Hindlimb muscle (tissue), 1 donor: ENCODE results near the gene PLXND1. TPM values are rescaled to one million over a fixed set of nuclear protein-coding genes. Genes with fewer than 3 reads are reported as not detected.
"Not testable (repeated sequence)": the region's sequence is repeated elsewhere in the genome, so short reads cannot be mapped to it uniquely, and the experiment has no call there.

ENCODE experiments used
- DNase-seq: peaks from one replicate; pipeline ENCODE4 v3.0.0-alpha.2; 2013
- polyA plus RNA-seq: library from polyadenylated mRNA; unstranded; fragments of 120-200 nt; gene quantifications from one replicate; pipeline ENCODE4 v1.2.1, GENCODE V29; 2013; ENCODE audit not compliant: insufficient read length

PLXND1 gene
- polyA plus RNA-seq, 1 donor: 154 TPM

DNA sequence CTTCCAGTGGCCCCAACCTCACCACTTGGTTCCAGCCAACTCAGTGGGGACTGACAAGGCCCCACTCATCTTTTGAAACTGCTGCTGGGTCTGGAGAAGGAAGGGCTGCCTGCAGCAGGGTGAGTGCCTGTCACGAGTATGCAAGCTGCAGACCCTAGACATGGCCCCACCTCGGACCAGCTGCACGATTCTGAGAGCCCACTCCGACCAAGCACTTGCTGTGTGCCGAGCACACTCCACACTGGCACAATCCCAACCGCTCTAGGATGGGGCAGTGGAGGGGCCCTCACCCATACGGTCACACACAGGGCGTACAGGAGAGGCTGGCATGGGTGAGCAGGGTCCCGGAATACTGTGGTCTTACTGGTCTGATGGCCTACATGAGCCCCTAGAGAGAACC, 8.0 kb upstream of the PLXND1 start:
- no peak for DNase-seq

DNA sequence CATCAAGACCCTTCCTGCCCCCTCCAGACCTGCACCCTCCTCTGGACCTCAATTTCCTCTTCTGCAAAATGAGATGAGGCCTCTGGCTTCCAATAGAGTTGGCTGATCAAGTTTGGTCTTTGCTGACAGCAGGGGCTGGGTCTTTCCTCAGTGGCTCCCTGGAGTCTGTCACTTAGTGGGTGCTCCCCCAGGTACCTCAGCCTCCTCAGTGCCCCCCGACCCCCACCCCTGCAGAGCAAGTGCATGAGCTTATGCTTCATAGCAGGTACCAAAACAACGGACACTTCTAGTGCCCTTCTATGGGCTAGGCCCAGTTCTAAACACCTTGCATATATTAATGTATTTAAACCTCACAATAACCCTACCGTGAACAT, 6.9 kb upstream of the PLXND1 start:
- no peak for DNase-seq

- DNase-seq: no peak
These were observed 6.3 kb upstream of the PLXND1 start for GRCh38 chr3:129612534-129613366.

DNA sequence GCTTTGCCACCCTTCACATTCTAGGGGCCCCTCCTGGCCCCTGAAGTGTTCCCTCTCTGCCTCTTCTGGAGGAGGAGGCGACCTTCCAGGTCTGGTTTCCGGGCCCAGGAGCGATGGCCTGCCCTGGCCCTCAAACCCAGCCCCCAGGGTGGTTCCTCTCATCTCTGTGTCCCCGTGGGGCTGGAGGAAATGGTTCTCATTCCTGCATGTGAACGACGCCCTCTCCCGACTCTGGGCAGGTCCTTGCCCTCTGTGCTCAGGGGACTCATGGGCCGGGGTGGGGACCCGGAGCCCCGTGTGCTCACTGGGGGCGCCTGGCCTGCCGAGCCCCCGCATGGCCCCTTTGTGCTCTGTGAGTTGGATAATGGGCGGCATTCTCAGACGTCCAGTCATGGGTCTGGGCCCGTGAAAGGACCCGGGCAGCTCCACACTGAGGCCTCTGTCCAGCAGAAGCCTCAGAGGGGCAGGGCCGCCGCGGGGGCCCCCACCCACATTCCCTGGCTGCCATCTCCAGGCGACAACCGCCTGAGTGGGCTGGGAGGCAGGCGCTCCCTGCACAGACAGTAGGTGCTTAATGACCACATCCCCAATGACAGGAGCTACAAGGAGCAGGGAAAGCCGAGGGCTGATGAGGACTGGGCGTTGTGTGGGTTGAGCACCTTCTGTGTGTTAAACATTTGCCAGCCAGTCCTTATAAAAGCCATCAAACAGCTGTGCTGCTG, 5.5 kb upstream of the PLXND1 start:
- no peak for DNase-seq

GRCh38 chr3:129611446-129611800, 4.9 kb upstream of the PLXND1 start:
- DNase-seq: no peak

DNA sequence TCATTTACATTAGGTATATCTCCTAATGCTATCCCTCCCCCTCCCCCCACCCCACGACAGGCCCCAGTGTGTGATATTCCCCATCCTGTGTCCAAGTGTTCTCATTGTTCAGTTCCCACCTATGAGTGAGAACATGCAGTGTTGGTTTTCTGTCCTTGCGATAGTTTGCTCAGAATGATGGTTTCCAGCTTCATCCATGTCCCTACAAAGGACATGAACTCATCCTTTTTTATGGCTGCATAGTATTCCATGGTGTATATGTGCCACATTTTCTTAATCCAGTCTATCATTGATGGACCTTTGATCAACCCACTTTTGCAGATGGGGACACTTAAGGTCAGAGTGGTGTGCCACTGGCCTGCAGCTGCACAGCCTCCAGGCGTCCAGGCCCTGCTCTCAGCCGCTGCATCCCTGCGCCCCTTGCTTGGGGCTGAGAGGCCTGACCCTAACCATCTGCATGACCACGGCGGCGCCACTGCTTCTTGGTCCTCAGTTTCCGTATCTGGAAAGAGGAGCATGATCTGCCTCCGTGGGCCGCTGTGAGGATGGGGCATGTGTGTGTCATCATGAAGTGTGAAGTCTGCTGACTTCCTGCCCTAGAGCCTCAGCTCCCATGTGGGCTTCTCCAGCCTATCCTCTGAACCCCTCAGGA, 4.4 kb upstream of the PLXND1 start:
- not testable (repeated sequence) for DNase-seq

DNA sequence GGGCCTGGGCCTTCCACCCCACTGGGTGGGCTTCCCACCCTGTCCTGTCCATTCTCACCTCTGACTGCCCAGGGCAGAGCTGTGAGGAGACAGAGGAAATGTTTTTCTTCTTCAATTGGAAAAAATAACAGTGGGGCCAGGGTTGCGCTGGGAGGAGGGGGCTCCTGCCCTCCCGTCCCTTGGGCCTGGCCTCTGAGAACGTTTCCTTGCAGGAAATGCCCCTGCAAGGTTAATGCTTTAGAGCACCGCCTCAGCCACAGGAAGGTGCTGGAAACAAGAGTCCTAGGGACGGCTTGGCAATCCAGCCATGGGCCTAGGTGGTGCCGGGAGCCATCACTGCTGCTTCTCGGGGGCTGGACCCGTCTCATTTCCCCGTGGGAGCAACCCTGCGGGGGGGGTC, 3.8 kb upstream of the PLXND1 start:
- no peak for DNase-seq

DNA sequence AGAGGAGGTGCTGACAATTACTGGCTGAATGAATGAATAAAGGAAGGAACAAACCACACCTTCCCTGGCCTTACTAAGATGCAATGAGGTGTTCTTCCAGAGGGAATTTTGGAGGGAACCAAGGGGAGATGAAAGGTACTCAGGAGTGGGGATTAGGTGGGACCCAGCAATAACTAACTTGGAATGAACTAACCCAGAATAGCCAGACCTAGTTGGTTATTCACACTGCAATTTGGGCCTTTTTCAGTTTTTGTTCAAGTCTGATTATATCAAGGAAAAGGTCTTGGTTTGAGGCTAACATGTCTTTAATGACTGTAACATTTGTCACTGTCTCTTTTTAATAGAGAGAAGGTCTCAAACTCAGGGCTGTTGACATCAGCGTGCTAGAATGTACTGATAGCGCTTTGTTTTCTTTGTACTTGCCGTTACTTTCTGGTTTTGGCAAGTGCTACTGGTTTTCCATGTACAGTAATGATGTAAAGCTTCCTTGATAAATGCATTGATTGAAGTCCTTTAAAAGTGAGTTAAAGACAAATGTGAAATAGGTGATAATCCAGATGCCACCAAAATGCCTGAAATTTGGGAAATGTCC, 3.2 kb upstream of the PLXND1 start:
- DNase-seq: no peak

GRCh38 chr3:129608936-129609590, 2.6 kb upstream of the PLXND1 start:
- no peak for DNase-seq

- no peak for DNase-seq
These were observed 1.8 kb upstream of the PLXND1 start for GRCh38 chr3:129608087-129608935.

GRCh38 chr3:129607391-129608068, 1.1 kb upstream of the PLXND1 start:
- no peak for DNase-seq

DNA sequence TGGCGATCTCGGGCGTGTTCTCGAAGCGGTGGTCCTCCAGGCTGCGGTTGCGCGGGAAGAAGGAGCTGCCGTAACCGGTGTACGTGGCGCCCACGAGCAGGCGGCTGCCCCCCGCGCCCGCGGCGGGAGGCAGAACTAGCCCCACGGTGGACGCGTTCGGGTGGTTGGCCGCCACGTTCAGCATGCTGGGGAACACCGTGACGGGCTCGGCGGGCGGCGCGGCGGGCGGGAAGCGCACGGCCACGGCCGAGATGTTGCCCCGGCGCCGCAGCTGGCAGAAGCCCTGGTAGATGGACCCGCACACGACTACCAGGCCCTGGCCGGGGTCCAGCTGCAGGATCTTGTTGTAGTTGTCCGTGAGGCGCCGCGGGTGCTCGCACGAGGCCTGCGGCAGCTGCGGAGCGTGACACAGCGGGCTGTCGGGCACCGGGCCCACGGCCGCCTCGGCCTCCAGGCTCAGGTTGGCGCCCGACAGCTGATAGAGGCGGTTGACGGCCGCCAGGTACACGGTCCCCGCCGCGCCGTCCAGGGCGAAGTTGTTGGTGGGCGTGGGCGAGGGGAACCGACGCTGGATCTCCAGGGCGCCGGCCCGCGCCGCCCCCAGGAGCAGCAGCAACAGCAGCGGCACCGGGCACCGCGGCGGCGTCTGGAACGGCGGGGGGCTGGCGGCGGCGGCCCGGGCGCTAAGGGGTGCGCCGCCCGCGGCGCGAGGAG, 397 bp downstream of the PLXND1 start:
- DNase-seq: no peak

DNA sequence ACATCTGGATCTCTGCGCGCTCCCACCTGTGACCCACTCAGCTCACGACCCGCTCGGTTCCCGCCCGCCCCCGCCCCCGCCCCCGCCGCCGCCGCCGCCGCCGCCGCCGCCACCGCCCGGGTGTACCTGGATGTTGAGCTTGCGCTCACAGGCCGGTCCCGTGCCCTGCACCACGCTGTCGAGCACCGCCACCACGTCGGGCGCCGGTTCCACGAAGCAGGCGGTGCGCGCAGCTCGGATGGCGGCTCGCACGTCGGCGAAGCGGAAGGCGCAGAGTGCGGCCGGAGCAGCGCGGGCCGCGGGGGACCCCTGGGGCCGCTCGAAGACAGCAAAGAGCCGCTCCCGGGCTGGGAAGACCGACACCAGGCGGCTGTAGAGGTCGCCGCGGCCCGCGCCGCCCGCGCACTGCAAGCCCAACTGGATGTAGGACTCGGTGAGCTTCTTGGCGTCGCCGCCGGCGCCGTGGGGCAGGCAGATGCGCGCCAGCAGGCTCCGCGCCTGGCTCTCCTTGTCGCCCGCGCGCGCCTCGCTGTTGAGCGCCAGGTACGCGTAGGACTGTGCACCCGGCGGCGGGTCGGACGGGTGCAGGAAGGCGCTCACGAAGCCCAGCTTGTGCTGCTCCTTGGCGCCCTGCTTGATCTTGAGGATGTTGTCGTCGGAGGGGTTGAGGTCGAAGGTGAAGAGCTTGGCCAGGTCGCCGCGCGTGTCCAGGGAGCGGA, 1.1 kb downstream of the PLXND1 start:
- DNase-seq: peak; percentile 76

DNA sequence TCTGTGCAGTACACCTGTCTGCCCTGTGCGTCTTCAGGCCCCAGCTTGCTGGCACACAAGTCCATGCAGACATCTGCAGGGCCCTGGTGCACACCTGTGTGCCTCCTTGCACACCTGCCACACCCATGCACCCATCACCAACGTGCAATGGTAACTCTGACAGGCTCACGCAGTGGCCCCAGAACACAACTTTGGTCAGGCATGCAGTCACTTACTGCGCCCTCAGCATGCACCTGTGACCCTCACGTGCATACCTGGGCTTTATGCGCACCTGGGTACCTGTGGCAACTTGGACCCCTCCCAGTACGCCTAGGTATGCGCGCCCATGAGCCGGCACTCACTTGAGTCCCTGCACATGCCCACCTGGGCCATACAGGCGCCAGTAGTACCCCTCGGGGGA, 1.7 kb downstream of the PLXND1 start:
- DNase-seq: no peak

DNA sequence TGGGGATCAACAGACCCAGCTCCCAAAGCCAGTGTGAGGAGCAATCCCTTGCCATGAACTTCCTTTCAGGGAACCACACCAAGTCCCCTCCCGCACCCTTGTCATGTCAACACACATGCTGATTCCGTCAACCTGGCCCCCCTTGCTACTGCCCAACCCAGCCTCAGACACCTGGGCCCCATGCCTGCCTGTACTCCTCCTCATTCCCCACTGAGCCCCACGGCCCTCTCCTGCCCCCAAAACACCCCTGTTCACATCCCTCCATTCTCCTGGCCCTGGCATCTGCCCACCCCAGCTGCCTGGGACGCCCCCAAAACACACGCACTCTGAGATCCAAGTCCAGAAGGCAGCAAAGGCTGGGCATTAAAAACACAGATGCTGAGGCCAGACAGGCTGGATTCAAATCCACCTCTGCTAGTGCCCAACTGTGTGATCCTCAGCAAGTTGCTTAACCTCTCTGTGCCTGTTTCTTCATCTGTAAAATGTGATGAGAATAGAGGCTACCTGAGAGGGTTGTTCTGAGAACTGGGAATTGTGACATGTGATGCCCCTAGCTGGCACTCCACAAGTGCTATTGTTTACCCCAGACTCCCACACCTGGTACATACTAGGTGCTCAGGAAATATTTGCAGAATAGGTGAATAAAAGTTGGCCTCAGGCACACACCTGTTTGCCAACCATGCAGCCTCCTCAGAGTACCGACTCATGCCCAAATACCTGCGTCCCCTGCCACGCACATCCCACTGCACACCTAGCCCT, 2.3 kb downstream of the PLXND1 start:
- DNase-seq: no peak

DNA sequence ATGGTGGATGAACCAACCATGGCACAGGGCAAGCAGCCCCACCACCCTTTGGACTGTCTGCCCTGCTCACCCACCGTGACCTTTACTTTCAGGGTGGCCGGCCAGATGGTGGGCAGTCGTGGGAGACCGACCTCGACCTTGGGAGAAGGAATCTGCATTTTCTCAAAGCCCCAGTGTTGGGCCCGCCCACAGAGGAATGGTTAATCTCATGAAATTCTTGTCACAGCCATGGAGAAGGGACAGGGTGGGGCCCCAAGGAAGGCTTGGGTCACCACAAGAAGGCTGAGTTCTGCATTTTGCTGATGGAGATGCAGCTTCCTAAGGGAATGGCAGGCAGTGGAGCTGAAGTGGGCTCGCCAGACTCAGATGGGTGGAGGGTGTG, 2.9 kb downstream of the PLXND1 start:
- no peak for DNase-seq

- peak; percentile 79 for DNase-seq
These were observed 3.5 kb downstream of the PLXND1 start for GRCh38 chr3:129602730-129603560.

DNA sequence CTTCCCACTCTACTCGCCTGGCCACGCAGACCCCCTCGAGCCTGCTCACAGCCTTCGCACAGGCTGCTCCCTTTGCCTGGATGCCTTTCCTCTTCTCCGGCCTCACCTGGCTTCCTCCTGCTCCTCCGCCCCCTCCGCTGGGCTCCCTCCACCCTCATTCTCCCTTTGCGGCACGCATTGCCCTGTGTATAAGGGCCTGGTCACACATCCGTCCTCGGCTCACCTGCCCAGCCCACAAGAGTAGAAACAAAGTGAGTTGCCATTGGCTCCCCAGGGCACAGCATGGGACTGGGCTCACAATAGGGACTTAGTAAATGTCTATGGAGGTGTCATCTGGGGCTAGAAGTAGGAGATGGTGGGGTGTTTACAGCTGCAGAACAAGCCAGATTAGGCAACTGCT, 4.2 kb downstream of the PLXND1 start:
- DNase-seq: no peak
